Measurements from ENCODE around the gene KIF13A. TPM values are rescaled to one million over a fixed set of nuclear protein-coding genes. Genes with fewer than 3 reads are reported as not detected.
"Not testable (repeated sequence)": the region's sequence is repeated elsewhere in the genome, so short reads cannot be mapped to it uniquely, and the experiment has no call there.

Gene KIF13A
- total RNA-seq, 1 donor from 2014 or later, result 61.4 TPM

DNA sequence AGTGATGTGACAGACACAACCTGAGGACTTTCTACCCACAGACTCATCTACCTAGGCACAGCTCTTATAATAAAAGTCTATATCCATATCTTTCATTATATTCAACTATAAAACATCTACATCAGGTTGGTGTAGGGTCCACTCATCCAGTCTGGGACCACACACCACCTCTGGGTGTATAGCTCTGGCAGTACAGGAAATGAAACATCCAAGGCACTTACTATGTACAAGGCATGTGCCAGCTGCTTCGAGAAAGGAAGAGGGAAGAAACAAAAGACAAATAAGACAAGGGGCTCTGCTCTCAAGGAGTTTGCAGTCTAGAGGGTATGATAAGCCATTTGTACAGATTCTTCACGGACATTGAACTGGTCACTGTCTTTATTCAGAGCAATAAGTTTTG is 18.6 kb downstream of the KIF13A start:
- DNase-seq, result no peak

DNA sequence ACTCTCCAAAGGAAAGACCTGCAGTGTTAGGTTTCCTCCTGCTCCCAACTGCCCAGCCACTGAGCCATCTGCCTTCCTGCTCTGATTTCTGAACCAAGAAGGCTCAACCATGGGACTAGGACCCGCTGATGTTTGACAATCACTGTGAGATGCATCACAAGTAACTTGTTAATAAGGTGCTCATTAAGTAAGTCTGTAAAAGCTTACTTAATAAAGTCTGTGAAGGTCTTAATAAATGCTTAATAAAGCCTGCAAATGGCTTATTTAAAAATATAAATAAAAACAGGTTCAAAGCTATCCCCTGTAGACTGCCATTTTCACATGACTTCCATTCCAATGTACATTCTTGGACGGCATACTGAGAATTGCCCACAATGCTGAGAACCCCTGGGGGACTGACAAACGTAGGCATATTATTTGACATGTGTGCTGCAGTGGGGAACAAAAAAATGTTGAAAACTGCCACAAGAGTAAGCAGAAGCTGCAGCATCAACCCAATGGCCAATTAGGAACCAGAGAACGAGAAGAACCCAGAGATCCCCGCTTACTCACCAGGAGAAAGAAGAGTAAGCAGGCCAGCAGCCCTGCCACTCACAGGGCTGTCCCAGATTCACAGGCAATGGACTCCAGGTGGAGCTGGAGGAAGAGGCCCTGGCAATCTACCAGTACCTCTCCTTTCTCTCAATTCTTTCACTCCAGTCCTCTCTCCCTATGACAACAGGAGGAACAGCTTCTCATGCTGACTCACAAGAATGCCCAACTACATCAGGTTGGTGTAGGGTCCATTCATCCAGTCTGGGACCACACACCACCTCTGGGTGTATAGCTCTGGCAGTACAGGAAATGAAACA is 19.5 kb downstream of the KIF13A start:
- DNase-seq, result no peak

DNA sequence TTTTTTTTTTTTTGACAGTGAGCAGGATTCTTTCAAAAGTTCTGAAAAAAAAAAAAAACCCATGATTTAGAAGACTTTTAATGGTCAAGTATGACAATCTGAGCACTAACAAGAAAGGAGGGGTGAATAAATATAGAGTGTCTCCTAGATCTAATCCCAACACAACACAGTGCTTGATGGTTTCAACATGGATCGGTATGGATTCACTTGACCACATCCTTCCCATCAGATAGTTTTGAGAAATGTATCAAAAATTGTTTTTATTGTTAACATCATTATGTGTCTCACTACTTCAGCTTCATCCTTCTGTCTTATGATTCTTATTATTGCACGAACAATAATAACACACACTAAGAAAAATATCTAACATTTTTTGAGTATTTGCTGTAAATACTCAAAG is 21.0 kb downstream of the KIF13A start:
- DNase-seq, result no peak

DNA sequence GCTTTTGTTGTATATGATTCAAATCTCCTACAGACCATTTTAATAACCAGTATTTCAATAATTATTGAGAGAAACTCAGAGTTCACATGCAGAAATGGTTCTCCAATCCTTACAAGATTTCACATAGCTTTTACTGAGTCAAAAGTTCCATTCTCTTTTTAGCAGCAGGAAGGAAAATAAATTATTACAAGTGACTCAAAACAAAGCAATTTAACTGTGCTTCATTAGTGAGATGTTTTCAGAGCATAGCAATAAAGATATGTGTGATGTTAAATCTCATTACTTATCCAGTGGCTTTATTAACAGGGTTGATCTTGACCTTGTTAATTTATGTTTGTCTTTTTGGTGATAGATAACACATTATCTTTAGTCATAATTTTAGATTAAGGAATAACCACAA is 22.0 kb downstream of the KIF13A start:
- DNase-seq, result no peak

DNA sequence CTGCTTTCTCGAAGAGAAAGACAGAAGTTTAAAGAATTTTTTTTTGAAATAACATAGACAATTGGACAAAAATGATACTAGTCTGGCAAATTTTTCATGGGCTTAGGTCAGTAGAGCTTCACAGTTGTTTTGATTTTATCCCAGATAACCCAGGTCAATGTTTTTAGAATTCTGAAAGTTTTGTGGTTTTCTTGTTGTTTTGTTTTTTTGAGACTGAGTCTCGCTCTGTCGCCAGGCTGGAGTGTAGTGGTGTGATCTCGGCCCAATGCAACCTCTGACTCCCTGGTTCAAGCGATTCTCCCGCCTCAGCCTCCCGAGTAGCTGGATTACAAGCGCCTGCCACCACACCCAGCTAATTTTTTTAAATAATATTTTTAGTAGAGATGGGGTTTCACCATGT is 22.8 kb downstream of the KIF13A start:
- no peak for DNase-seq

DNA sequence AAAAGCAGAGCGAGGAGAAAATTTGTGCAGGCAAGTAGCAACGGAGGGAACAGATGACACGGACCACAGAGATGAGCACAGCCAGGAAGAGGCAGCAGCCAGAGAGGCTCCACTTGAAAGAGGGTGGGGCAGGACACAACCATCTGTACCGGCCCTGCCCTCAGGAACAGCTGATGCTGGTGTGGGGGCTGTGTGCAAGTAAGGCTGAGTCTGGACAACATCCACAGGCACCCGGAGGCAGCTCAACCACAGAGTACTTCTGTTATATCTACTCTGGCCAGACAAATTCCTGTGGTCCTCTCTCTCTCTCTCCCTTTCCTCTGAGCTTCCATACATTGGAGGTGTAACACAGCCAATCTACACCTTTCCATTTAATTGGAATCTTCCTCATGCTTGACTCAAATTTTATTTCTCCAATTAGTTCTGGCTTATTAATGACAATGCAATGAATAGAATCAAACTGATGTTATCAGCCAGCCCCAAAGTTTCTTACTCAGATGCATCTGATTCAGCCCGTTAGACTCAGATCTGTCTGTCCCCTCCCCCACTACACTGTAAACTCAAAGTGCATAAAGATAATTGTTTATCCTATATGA is 24.9 kb downstream of the KIF13A start:
- peak; percentile 80 for DNase-seq

DNA sequence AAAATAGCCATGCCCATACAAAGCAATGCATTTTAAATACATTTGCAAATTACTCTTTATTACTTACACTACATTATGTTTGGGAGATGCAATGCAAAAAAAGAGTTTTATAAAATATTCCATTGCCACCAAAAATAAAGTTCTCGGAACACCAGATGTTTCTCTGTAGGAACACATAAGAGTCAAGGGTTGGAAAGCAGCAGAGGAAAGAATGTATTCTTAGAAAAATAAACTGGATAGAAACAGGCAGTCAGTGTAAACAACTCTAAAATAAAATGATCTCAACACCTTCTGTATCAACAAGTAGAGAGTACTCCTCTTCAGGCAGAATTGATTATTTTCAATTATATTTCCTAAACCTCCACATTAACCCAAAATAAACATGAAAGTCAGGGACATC is 28.1 kb downstream of the KIF13A start:
- DNase-seq, result peak; percentile 18

DNA sequence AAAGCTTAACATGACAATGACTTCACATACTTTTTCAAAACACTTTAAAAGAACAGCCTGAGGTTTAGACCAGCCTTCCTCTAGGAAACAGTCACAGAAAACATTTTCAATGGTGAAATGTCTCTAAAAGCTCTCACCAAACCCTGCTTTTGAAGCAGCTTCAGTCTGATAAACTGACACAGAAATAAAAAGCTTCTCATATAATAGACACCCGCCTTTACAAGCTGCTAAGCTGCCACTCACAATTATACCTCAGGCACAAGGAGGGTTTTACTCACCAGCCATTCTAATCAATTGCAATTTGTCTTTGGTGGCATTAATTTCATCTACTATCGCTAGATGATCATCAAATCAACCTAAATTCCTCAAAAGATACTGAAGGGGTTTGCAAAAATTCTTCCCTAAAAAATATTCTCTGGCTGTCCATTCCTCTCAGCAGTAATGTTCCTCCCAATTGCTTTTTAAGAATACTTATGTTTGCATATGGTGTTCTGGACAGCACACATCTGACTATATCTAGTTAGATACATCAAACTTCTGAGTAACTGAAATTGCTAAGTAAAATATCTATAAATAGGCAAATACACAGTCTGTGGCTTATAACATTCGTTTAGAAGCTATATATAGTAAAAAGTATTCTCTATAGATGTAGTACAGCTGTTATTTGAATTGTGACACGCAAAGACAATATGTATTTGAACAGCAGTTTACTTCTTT is 29.4 kb downstream of the KIF13A start:
- no peak for DNase-seq

DNA sequence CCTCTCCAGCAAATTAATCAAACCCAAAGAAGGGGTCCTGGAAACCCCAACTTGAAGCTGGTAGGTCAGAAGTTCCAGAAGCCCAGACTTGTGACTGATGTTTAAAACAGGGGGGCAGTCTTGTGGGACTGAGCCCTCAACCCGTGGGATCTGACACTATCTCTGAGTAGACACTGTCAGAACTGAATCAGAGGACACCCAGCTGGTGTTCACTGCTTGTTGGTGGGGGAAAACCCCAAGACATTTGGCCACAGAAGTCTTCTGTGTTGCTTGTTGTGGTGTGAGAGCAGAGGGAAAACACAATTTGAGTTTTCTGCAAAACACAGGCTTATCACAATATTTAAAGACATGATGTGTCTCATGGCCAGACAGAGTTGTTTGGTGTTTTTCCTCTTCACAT is 29.9 kb downstream of the KIF13A start:
- DNase-seq, result no peak

DNA sequence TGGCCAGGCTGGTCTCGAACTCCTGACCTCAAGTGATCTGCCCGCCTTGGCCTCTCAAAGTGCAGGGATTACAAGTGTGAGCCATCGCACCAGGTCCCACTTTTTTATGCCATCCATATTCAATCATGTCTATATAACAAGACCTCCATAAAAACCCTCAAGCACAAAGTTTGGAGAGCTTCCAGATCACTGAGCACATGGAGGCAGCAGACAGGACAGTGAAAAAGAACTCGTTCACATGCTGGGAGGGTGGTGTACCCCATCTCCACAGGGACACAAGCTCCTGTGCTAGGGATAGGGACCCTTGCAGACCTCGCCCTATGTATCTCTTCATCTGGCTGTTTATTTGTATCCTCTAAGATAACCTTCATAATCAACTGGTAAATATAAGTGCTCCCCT is 30.3 kb downstream of the KIF13A start:
- DNase-seq, result no peak

DNA sequence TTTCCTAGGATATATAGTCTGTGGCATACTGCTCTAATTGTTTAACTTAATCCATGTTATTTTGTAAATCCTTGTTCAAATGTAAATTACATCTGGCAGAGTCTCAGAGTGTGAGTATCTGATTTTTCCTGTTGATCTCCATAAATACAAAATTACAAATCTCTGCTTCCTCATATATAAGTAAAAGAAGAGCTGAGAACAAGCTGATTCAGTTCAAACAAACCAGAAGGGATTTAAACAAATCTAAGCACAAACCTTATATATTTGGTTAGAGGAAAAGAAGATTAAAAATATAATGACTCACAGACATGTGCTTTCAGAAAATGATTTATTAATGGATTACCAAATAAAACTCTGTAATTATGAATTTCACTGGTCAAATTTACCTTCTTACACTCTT is 37.3 kb downstream of the KIF13A start:
- DNase-seq, result no peak

DNA sequence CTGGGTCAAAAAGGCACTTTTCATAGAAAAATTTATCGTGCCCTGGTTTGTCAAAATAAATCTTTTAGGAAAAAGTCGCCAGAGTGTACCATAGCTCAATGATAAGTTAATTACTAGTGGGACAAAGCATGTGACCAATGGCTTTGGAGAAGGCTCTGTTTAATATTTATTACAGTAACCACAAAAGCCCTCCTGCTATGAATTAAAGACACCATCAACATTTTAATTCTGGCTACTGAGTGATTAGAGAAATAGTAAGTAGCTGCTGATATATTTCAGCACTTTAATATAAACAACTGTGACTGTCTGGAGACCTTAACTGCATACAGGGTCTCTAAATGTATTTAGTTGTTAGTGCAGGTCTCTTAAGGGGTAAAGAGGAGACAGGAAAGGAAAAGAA is 38.3 kb downstream of the KIF13A start:
- no peak for DNase-seq

DNA sequence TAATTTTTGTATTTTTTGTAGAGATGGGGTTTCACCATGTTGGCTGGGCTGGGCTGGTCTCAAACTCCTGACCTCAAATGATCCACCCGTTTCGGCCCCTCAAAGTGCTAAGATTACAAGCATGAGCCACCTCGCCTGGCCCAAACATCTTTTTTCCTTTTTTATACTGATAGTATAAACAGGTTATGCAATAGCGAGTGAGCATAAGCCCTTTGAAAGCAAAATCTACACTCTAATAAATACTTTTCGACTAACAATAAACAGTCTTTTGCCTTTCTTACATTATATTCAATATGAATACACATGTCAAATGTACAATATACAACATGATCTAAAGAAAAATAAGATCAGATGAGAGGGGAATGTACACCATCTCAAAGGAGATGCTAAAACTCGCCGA is 38.7 kb downstream of the KIF13A start:
- no peak for DNase-seq

DNA sequence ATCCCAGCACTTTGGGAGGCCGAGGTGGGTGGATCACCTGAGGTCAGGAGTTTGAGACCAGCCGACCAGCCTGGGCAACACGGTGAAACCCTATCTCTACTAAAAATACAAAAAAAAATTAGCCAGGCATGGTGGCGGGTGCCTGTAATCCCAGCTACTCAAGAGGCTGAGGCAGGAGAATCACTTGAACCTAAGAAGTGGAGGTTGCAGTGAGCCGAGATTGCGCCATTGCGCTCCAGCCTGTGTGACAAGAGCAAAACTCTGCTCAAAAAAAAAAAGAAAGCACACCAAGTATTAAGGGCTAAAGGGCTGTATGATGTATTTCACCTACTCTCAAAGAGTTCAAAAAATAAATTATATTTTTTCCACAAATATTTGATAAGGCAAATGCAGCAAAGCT is 39.9 kb downstream of the KIF13A start:
- DNase-seq, result not testable (repeated sequence)

DNA sequence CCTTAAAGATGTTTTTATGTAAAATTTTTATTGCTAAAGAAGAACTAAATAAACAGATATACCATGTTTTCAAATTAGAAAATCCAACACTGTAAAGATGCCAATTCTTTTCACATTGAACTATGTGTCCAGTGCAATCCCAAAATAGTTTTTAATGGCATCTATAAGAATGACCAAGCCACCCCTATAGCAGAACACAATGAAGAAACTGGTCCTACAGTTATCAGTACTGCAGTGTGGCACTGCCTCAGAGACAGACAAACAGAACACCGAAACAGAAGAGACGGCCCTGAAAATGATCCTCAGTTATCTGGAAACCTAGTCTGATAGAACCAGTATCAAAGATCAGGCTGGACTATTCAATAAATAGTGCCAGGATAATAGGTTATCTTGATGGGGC is 41.9 kb downstream of the KIF13A start:
- DNase-seq, result no peak

DNA sequence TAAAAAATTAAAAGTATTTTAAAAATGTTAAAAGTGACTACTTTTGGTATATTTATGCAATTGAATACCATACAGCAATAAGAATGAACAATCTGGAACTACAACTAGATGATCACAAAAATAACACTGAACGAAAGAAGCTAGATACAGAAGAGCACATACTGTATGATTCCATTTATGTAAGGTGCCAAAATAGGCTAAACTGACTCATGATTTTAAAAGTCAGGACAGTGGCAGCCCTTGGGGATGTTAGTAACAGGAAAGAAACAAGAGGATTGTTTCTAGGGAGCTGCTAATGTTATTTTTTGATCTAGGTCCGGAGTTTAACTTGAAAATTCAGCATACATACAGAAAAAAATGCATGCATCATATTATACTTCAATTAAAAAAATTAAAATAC is 42.3 kb downstream of the KIF13A start:
- DNase-seq, result no peak

DNA sequence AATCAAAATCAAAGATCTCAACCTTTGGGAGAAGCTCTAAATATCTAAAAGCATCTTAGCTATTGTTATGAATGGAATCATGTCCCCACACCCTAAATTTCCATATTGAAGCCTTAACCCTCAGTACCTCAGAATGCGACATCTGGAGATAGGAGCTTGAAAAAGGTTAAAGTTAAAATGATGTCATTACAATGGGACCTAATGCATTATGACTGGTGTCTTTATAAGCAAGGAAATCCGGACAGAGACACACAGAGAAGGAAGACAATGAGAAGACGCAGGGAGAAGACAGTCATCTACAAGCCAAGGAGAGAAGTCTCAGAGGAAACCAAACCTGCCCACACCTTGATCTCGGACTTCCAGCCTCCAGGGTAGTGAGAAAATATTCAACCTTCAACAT is 46.1 kb downstream of the KIF13A start:
- no peak for DNase-seq

DNA sequence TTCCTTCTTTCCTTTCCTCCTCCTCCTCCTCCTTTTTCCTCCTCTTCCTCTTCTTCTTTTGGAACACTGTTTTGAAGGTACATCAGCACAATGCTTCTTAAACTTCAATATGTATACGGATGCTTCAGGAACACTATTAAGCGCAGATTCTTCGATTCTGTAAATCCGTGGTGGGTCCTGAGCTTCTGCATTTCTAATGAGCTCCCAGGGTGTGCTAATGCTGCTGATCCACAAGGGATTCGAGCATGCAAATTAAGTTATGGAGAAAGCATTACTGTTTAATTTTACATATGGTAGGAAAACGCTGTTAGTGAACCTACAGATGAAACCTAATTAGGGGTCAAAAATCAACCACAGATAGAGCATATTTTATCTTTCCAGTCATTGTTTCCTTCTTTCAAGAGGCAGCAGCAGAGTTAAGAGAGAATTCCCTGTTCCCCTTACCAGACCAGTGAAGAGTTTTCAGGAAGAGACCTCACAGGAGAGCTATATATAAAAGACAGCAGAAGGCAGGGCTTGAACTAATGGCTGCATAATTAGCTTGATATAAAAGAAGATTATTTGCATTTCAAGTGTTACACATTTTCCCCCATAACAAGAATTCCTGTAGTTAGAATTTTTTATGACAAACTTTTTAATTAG is 47.2 kb downstream of the KIF13A start:
- no peak for DNase-seq

DNA sequence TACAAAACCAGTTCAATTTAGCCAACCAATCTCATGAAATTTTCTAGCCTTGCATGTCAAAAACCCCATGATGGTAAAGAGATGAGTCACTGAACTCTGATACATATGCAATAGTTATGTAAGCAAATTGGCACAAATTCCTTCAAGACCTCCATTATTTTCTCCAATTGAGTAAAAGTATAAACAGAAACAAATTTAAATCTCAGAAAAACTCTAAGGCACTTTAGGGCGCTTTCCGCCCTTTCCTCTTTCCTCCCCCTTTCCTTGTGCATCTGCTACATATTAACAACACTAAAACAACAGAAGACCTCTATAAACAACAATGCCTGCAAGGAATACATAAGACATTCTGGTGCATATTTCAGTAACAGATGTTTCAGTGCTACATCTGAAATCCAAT is 48.5 kb downstream of the KIF13A start:
- DNase-seq, result peak; percentile 52

DNA sequence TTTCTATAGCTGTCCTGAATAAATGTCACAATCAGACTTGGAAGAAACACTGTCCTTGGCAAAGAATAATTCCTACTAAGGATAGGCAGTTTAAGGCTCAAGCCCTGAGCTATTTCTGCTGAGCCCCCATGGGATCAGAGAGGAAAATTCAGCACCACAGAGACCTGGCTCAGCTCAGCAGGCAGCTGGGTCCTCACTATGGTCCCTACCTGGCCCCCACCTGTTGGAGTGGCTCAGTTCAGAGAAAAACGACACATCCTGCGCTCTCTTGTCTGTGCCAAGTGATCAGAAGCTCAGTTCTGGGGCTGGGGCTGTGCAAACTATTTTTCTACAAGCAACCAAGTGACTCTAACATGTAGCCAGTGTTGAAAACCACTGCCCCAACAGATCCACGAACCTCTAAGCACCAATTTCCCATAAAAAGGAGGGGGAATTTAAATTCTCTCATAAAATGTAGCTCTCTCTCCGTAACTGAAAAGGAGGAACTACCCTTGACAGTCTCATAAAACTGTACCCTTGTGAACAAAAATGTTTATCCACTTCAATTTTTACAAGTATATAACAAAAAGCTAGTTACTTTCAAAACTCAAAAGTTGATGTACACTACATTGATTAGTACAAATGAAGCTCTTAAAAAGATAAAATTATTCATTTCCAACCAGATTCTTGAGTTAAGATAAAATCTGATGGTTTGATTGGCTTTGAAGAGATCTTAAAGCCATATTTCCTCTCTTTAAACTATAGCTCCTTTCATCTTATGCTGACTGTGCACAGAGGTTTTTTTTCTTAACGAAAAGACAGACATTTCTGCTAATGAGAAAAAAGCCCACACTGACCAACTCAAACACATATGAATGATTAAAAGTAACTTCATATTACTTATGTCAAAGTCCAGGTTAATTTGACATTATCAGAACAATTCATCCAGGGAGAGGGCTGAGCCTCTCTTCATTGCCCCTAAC is 52.0 kb downstream of the KIF13A start:
- no peak for DNase-seq

DNA sequence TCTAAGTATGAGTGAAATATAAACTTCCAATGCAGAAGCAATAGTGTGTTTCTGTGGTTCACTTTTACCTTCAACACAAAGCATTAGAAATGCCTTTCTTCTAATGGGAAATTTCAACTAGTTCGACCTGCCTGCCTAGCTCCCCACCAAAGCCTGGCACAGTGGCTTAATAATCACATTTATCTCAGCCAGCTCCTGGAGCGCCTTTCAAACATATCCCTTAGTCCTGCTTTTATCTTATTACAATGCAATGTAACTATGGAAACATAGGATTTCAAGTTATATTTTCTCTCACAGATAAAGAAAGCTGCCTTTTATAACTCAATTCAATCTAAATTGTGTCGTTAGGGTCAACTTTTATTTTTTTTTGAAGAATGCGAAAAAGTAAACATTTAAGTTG is 53.7 kb downstream of the KIF13A start:
- no peak for DNase-seq

DNA sequence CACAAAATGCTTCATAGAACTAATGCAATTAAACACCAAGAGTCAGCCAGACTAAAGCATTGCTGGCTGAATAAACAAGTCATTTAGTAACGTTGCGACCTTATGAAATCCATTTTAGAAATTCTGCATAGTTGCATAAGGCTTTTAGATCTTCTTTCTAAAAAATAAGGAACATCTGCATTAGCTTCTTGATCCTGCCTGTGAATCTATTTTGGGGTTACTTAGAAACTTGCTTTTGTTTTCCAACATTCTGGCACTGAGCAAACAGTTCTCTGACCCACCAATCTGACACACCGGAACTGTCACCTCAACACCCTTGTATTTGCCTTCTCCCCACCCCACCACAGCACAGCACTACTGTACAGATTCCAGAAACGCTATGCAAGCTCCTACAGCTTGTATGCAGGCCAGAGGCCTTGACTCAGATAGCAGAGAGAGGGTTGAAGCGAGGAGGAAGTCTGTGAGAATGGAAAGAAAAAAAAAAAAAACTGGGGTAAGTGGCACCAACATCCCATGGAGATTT is 55.0 kb downstream of the KIF13A start:
- DNase-seq, result peak; percentile 54

Measured in tongue (tissue), 2 donors.